ENCODE results near the gene PXYLP1. TPM values are rescaled to one million over a fixed set of nuclear protein-coding genes. Genes with fewer than 3 reads are reported as not detected.

PXYLP1 gene
- total and polyA plus RNA-seq, 9 of the 15 experiments (the other 6 are each of a cell fraction or from before 2014, with no cell fraction given), result 0.80 to 2.9 (median 1.3) TPM

GRCh38 chr3:141192345-141192744 is 39.3 kb upstream of the PXYLP1 start (continued):
- TF ChIP-seq ZNF609 (CRISPR knock-in tag; IDR thresholded peaks at IDR 0.05; ENCODE audit: borderline replicate concordance), result no peak
- TF ChIP-seq FOSL1 (tag; conservative IDR thresholded peaks at IDR 0.05), result no peak
- no peak for TF ChIP-seq PCBP1 (IDR thresholded peaks at IDR 0.05; ENCODE audit: low read depth, low read length, poor library complexity, severe bottlenecking)
- TF ChIP-seq ZNF23 (CRISPR knock-in tag; IDR thresholded peaks at IDR 0.05), result no peak
- no peak for TF ChIP-seq BACH1 (tag; IDR thresholded peaks at IDR 0.05)
- no peak for TF ChIP-seq ARID3B (CRISPR knock-in tag; IDR thresholded peaks at IDR 0.05; ENCODE audit: borderline replicate concordance)
- TF ChIP-seq TSC22D4 (tag; IDR thresholded peaks at IDR 0.05), result no peak
- no peak for TF ChIP-seq NR2C1 (IDR thresholded peaks at IDR 0.05)
- TF ChIP-seq NR2C1 (tag; IDR thresholded peaks at IDR 0.05), result no peak
- no peak for TF ChIP-seq ZNF76 (CRISPR knock-in tag; IDR thresholded peaks at IDR 0.05; ENCODE audit: borderline replicate concordance)
- TF ChIP-seq NFRKB (IDR thresholded peaks at IDR 0.05; ENCODE audit: low read depth), result no peak
- peak in 2 of 3 experiments; percentile 16 to 34 for TF ChIP-seq YY1 (IDR thresholded peaks at IDR 0.05; ENCODE audit: borderline replicate concordance in 1 of 3, control insufficient read depth in 1 of 3, extremely low read depth in 1 of 3, insufficient read depth in 3 of 3, insufficient read length in 1 of 3, insufficient replicate concordance in 2 of 3, low read depth in 1 of 3, low read length in 2 of 3)
- TF ChIP-seq CEBPB (tag; IDR thresholded peaks at IDR 0.05), result no peak
- TF ChIP-seq TEAD1 (CRISPR knock-in tag; IDR thresholded peaks at IDR 0.05), result 0 out of 4 replicates have a peak, but pooled peaks of 1 of the 2 experiments have one; percentile 28

Measured in K562 (cell line).